Kidney (tissue), 14 donors: ENCODE results near the gene RBBP8NL. TPM values are rescaled to one million over a fixed set of nuclear protein-coding genes. Genes with fewer than 3 reads are reported as not detected.

Experiments
- DNase-seq, 5 donors: peaks; one replicate each; pipeline ENCODE4 v3.0.0-alpha.2; 2013 to 2020
- FAIRE-seq: peaks from 2 replicates; lab custom pipeline; 2012; peaks lifted over from hg19 to GRCh38; lab: Jason Lieb, UNC
- H3K27ac ChIP-seq, 2 donors: one replicate each; pipeline ENCODE4 v1.7.0; 2013; ENCODE audit warnings: low read depth in 2 of 2, low read length in 2 of 2, inconsistent platforms in 1 of 2
- H3K27me3 ChIP-seq: one replicate; pipeline ENCODE4 v1.7.1; 2013; ENCODE audit warnings: low read length, inconsistent platforms; ENCODE audit not compliant: control insufficient read depth, insufficient read depth
- H3K36me3 ChIP-seq, 3 donors: one replicate each; pipeline versions ENCODE4 v1.7.0 to v1.7.1; 2013; ENCODE audit warnings: low read length in 3 of 3, control low read depth in 1 of 3, inconsistent platforms in 1 of 3; ENCODE audit not compliant: insufficient read depth in 3 of 3, control insufficient read depth in 2 of 3
- H3K4me1 ChIP-seq, 3 donors: one replicate each; pipeline versions ENCODE4 v1.7.0 to v1.7.1; 2013; ENCODE audit warnings: low read length in 3 of 3, inconsistent platforms in 1 of 3, low read depth in 1 of 3; ENCODE audit not compliant: control insufficient read depth in 2 of 3, insufficient read depth in 2 of 3
- H3K4me3 ChIP-seq, 3 donors: one replicate each; pipeline versions ENCODE4 v1.7.0 to v1.8.1; 2013; ENCODE audit warnings: low read length in 3 of 3, control low read depth in 1 of 3, inconsistent platforms in 1 of 3
- H3K9ac ChIP-seq, 3 donors: one replicate each; pipeline versions ENCODE4 v1.7.0 to v1.7.1; 2013; ENCODE audit warnings: low read length in 3 of 3, control low read depth in 1 of 3, inconsistent platforms in 1 of 3
- H3K9me3 ChIP-seq, 3 donors: one replicate each; pipeline versions ENCODE4 v1.7.0 to v1.7.1; 2013; ENCODE audit warnings: low read length in 3 of 3, control low read depth in 1 of 3, inconsistent platforms in 1 of 3; ENCODE audit not compliant: control insufficient read depth in 2 of 3, insufficient read depth in 1 of 3
- CTCF ChIP-seq: IDR thresholded peaks from 3 replicates; pipeline ENCODE4 v1.5.1; 2012; ENCODE audit warnings: mild to moderate bottlenecking, moderate library complexity, borderline replicate concordance; ENCODE audit not compliant: insufficient read depth; ENCODE audit errors: extremely low read depth
- intact Hi-C: fragments of 100-400 bp; cut with DNase I; formaldehyde crosslinking; loops from one replicate; pipeline ENCODE4 v1.11.1; 2022
- polyA plus RNA-seq: library from polyadenylated mRNA; stranded (reverse); fragments of 350-450 nt; fragmentation: Illumina TruSeq; extraction: RNeasy Lipid Tissue Mini Kit (QIAGEN cat#74804); gene quantifications from one replicate; pipeline ENCODE4 v1.2.3, GENCODE V29; 2014; ENCODE audit warnings: low read depth, low replicate concordance; ENCODE audit not compliant: insufficient read depth
- total RNA-seq: library from RNA; stranded (reverse); fragmentation: NEBNext Ultra II Directional; extraction: Animal tissue kit (Norgen Biotek cat#: 25700); gene quantifications from one replicate; pipeline ENCODE4 v1.2.1, GENCODE V29; 2021
- donor health status: control.
- donor health status: control.
- donor health status: control.
- donor health status: control.
- donor health status: control.
- donor health status: DM: yes; HTN: yes; CAD: no.
- donor health status: Normal renal cell carcinoma (clear cell type).

Gene RBBP8NL
- total and polyA plus RNA-seq, 2 donors from 2014 or later, result 0.13 to 1.5 TPM

- DNase-seq, result no peak
- H3K27me3 ChIP-seq, result no peaks in the 10 kb centered on the region
- TF ChIP-seq CTCF, result no peak
- H3K27ac ChIP-seq, result no peak overlapping the region
- no peak overlapping the region for H3K9ac ChIP-seq
- H3K4me3 ChIP-seq, result no peak overlapping the region
- FAIRE-seq, result no peak
- no peaks in the 10 kb centered on the region for H3K9me3 ChIP-seq
- no peaks in the 10 kb centered on the region for H3K36me3 ChIP-seq
- intact Hi-C loops, result no loop called here
- H3K4me1 ChIP-seq, result no peaks in the 10 kb centered on the region
Measured at GRCh38 chr20:62466072-62466760, 38.9 kb upstream of the RBBP8NL start.

- no peaks in the 10 kb centered on the region for H3K36me3 ChIP-seq
- DNase-seq, result no peak
- FAIRE-seq, result no peak
- no peak overlapping the region for H3K4me3 ChIP-seq
- no peaks in the 10 kb centered on the region for H3K27me3 ChIP-seq
- H3K27ac ChIP-seq, result no peak overlapping the region
- no peaks in the 10 kb centered on the region for H3K4me1 ChIP-seq
- no peak for TF ChIP-seq CTCF
- no peak overlapping the region for H3K9ac ChIP-seq
- H3K9me3 ChIP-seq, result no peaks in the 10 kb centered on the region
- intact Hi-C loops, result no loop called here
Measured at GRCh38 chr20:62464990-62465389, 37.7 kb upstream of the RBBP8NL start.

DNA sequence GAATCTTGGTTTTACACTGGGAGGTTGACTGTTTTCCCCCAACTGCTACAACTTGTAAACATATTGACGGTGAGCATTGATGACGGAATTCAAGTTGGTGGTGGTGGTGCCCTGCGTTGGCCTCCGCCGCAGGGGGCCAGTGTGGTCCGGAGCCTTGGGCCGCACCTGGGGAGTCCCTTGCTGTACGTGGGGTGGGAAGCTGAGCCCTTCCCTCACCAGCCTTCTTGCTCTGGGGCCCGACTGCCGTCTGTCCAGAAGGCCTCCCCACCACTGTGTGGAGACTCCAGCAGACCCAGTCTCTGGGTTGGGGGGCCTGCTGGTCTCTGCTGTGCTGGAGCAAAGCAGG is 37.1 kb upstream of the RBBP8NL start:
- Histone ChIP-seq H3K4me3 (no peak overlapping the region), H3K36me3 (no peaks in the 10 kb centered on the region), H3K9me3 (no peaks in the 10 kb centered on the region), H3K27ac (no peak overlapping the region), H3K27me3 (no peaks in the 10 kb centered on the region), H3K9ac (no peak overlapping the region), H3K4me1 (no peaks in the 10 kb centered on the region)
- intact Hi-C loops, result no loop called here
- DNase-seq, result no peak
- TF ChIP-seq CTCF, result no peak
- no peak for FAIRE-seq
